Osteocyte (in vitro differentiated cells): Measurements from ENCODE around the gene IGLON5. TPM values are rescaled to one million over a fixed set of nuclear protein-coding genes. Genes with fewer than 3 reads are reported as not detected.

Experiments
- DNase-seq: peaks from one replicate; pipeline ENCODE4 v3.0.0; 2021; ENCODE audit warnings: mixed read lengths; ENCODE audit not compliant: unreplicated experiment; ENCODE audit errors: extremely low spot score
- H3K27ac Mint-ChIP-seq: one replicate; pipeline ENCODE4 v1.8.0; 2021; ENCODE audit warnings: mild to moderate bottlenecking, mixed read lengths; ENCODE audit not compliant: unreplicated experiment
- H3K27me3 Mint-ChIP-seq: one replicate; pipeline ENCODE4 v1.8.0; 2021; ENCODE audit warnings: mixed read lengths; ENCODE audit not compliant: unreplicated experiment
- H3K36me3 Mint-ChIP-seq: one replicate; pipeline ENCODE4 v1.8.0; 2021; ENCODE audit warnings: mixed read lengths; ENCODE audit not compliant: unreplicated experiment
- H3K4me1 Mint-ChIP-seq: one replicate; pipeline ENCODE4 v1.8.0; 2021; ENCODE audit warnings: mixed read lengths; ENCODE audit not compliant: unreplicated experiment
- H3K4me3 Mint-ChIP-seq: one replicate; pipeline ENCODE4 v1.8.0; 2021; ENCODE audit warnings: mild to moderate bottlenecking, moderate library complexity, mixed read lengths; ENCODE audit not compliant: unreplicated experiment
- H3K9me3 Mint-ChIP-seq: one replicate; pipeline ENCODE4 v1.8.0; 2021; ENCODE audit warnings: mixed read lengths; ENCODE audit not compliant: unreplicated experiment
- total RNA-seq: library from RNA; stranded (reverse); gene quantifications from 2 replicates; pipeline ENCODE4 v1.2.1, GENCODE V29; 2021
- TF ChIP-seq, protein P1 (sequence below): fragments of 200-600 bp; sonication (generic); IDR thresholded peaks from 2 replicates; pipeline ENCODE4 v1.5.0; 2021; ENCODE audit warnings: antibody characterized with exemption, mild to moderate bottlenecking, moderate library complexity

The IGLON5 gene
- total RNA-seq, 1 donor from 2014 or later = not detected

DNA sequence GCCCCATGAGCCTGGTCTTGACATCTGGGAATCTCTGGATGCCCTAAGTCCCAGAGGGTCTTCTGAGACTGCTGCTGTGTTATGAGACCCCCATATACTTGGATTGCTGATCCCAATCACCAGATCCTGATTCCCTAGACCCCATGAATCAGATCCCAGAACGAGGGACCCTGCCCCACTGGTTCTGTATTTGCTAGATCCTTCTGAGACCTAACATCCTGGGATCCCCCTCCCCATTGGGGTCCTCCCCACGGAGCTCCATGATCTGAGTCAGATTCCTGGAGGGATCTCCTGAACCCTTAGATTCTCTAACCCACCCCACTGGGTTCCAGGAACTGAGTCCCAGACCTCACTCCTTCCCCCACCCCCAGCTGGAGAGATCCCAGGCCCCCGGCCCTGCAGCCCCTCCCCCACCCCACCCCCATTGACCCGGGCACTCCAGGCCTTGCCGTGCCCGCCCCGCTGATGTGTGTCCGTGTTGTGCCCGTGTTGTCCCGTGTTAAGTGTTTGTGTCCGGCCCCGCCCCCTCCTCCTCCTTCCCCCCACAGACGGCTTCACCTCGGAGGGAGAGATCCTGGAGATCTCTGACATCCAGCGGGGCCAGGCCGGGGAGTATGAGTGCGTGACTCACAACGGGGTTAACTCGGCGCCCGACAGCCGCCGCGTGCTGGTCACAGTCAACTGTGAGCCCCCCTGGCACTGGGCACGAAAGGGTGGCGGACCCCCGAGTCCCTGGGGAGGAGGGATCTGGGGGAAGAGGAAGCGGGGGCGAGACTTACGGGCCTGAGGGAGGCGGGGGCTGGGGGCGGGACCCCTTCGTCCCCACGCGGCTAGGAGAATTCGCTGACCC is 15.0 kb downstream of the IGLON5 start:
- no peak overlapping the region for H3K4me3 Mint-ChIP-seq
- H3K36me3 Mint-ChIP-seq = peaks cover 3% of the 10 kb centered on the region
- H3K9me3 Mint-ChIP-seq = peaks cover 9% of the 10 kb centered on the region
- H3K27me3 Mint-ChIP-seq = no peaks in the 10 kb centered on the region
- DNase-seq = no peak
- peaks cover 1% of the 10 kb centered on the region for H3K4me1 Mint-ChIP-seq
- no peak overlapping the region for H3K27ac Mint-ChIP-seq
- TF ChIP-seq, protein P1, sequence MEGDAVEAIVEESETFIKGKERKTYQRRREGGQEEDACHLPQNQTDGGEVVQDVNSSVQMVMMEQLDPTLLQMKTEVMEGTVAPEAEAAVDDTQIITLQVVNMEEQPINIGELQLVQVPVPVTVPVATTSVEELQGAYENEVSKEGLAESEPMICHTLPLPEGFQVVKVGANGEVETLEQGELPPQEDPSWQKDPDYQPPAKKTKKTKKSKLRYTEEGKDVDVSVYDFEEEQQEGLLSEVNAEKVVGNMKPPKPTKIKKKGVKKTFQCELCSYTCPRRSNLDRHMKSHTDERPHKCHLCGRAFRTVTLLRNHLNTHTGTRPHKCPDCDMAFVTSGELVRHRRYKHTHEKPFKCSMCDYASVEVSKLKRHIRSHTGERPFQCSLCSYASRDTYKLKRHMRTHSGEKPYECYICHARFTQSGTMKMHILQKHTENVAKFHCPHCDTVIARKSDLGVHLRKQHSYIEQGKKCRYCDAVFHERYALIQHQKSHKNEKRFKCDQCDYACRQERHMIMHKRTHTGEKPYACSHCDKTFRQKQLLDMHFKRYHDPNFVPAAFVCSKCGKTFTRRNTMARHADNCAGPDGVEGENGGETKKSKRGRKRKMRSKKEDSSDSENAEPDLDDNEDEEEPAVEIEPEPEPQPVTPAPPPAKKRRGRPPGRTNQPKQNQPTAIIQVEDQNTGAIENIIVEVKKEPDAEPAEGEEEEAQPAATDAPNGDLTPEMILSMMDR = no peak

DNA sequence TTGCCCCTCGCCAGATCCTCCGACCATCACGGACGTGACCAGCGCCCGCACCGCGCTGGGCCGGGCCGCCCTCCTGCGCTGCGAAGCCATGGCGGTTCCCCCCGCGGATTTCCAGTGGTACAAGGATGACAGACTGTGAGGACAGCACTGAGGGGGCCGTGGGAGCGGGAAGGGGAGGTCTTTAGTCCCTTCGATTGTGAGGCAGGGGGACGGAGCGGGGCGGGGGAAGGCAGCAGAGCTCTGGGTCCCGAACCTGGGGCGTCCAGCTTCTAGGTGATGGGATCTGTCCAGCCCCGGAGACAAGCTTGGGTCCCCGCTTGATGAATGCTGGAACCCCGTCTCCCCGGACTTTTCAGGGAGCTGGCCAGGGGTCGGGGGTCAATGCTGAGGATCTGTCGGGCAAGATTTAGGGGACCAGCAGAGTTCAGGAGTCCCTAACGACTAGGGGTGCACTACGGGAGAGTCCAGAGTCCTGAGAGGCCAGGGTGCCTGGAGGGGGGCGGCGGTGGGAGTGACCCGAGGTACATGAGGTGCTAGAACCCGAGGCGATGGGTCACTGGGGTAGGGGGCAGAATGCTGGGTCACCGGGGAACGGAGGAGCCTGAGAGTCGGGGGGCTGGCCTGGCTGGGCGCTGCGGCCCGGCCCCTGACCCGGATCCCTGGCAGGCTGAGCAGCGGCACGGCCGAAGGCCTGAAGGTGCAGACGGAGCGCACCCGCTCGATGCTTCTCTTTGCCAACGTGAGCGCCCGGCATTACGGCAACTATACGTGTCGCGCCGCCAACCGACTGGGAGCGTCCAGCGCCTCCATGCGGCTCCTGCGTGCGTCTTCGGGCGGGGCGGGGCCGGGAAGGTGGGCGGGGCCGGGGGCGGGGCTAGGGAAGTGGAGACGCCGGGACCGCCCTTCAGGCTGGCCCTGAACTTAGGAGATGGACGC is 15.9 kb downstream of the IGLON5 start:
- Mint-ChIP-seq H3K27me3 (no peaks in the 10 kb centered on the region), H3K4me3 (no peak overlapping the region), H3K27ac (no peak overlapping the region), H3K4me1 (peaks cover 1% of the 10 kb centered on the region), H3K36me3 (peaks cover 8% of the 10 kb centered on the region), H3K9me3 (peaks cover 15% of the 10 kb centered on the region)
- TF ChIP-seq, protein P1 = no peak
- DNase-seq = no peak

DNA sequence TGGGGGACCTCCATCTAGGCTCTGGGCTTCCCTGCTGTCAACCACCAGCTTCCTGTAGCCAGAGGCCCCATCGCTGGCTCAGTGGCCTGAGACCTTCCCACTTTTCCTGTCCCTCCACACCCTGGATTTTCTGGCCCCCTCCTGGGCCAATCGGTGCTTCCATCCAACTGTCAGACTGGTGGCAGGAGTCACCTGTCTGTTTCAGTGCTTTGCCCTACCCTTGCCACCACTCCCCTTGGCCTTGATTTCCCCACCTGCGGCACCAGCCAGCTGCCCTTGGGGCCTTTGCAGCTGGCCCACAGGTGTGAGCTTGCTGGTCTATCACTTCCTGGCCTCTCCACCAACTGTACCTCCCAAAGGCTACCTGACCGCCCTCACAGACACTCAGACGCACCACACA is 18.0 kb downstream of the IGLON5 start:
- H3K36me3 Mint-ChIP-seq = peaks cover 8% of the 10 kb centered on the region
- DNase-seq = no peak

DNA sequence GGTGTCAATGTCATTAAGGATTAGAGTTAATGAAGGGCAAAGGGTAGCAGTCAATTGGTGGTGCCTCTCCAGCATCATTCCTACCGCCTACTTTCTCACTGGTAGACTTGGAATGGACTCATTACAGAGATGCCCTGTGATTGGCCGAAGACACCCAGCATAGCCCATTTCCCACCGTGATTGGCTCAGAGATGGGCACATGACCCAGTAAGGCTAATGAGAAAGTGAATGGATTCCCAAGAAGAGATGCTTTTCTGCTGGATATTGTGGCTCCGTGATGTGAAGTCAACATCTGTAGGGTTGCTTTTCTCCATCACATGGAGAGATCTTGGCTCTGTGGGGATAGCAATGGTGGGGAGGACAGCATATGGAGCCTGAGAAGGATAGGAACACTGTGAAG is 18.9 kb downstream of the IGLON5 start:
- Mint-ChIP-seq H3K9me3 (peaks cover 15% of the 10 kb centered on the region), H3K27me3 (no peaks in the 10 kb centered on the region), H3K4me1 (peaks cover 1% of the 10 kb centered on the region), H3K4me3 (no peak overlapping the region), H3K36me3 (peaks cover 8% of the 10 kb centered on the region), H3K27ac (no peak overlapping the region)
- TF ChIP-seq, protein P1 = no peak
- DNase-seq = no peak

More for the DNA sequence above, 18.0 kb downstream of the IGLON5 start:
- H3K27ac Mint-ChIP-seq = no peak overlapping the region
- TF ChIP-seq, protein P1 = no peak
- no peak overlapping the region for H3K4me3 Mint-ChIP-seq
- peaks cover 15% of the 10 kb centered on the region for H3K9me3 Mint-ChIP-seq
- H3K4me1 Mint-ChIP-seq = peaks cover 1% of the 10 kb centered on the region
- no peaks in the 10 kb centered on the region for H3K27me3 Mint-ChIP-seq

DNA sequence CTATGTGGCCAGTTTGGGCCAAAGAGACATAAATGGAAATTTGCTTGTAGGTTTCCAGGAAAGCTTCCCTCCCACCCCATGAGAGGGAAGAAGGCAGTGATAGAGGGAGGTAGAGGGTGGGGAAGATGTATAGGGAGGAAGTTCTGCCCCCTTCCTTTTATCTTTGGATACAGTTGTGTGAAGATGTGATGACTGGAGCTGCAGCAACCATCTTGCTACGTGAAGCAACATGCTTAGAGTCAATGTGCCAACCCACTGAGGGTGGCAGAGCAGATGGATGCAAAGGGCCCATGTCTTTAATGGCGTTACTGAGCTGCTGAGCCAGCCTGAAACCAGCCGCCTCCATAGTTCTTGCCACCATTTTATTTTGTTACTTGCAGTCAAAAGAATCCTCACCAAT is 19.7 kb downstream of the IGLON5 start:
- TF ChIP-seq, protein P1 = no peak
- peaks cover 8% of the 10 kb centered on the region for H3K36me3 Mint-ChIP-seq
- peaks cover 15% of the 10 kb centered on the region for H3K9me3 Mint-ChIP-seq
- H3K27me3 Mint-ChIP-seq = no peaks in the 10 kb centered on the region
- no peak overlapping the region for H3K4me3 Mint-ChIP-seq
- no peak for DNase-seq
- H3K27ac Mint-ChIP-seq = no peak overlapping the region
- H3K4me1 Mint-ChIP-seq = peaks cover 1% of the 10 kb centered on the region
